ENCODE data around the gene SPACA9. TPM values are rescaled to one million over a fixed set of nuclear protein-coding genes. Genes with fewer than 3 reads are reported as not detected.

The SPACA9 gene
- total RNA-seq, 3 donors from 2014 or later (not counting 1 experiment from before 2014, with no cell fraction given), result 1.1 to 1.6 (median 1.4) TPM

DNA sequence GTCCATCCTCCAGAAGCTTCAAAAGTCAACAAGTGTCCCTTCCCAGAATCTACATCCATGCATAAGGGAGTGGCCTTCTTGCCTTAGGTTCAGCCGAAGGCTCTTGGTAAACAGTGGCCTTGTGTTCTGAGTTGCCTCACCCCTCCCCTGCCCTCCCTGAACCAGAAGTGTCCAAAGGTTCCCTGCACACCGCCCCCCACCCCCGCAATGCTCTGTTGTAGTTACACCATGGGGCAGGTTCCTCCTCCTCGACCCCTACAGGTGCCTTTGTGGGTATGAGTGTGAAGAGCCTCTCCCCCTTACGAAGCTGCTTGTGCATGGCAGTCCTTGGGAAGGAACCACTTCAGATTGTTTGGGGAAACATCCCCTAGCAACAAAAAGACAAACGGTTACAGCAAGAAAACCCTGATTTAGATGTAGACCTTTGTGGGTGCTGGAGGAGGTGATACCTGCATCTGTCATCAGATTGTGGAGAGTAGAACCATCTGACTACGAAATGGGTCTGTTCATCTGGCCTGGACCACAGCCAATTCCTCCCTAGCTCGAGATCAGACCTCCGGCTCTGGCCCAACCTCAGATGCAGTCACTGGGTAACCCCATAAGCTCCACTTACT, 7.1 kb downstream of the SPACA9 start:
- no peaks in the 10 kb centered on the region for H3K9me3 Mint-ChIP-seq

DNA sequence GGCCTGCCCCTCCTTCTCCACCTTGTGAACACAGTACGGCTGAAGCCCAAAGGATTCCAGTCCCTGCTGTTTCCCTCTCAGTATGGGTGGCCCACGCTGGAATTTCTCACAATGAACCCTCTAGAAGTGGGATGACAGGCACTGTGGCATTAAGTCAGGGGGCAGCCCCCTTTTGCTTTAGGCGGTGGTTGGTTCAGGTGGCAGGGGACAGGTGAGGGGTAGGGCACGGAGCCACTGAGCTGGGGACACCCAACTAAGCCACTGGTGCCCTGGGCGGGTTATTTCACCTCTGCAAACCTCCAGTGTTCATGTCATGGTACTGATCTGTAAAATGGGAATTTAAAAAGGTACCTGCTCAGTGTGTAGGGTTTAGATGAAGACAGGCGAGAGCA, 7.6 kb downstream of the SPACA9 start:
- ATAC-seq (no peak), DNase-seq (no peak)
- H3K9me3 ChIP-seq (ENCODE audit: control insufficient read depth, insufficient read depth, low read length), result no peaks in the 10 kb centered on the region
- no peak overlapping the region for H3K4me3 ChIP-seq (ENCODE audit: low read length)
- Mint-ChIP-seq H3K27me3 (ENCODE audit: low read depth in 2 of 2) (no peaks in the 10 kb centered on the region), H3K4me3 (no peak overlapping the region), H3K4me1 (peaks cover 0 to 11% of the 10 kb centered on the region in 2 donors), H3K27ac (no peak overlapping the region), H3K36me3 (no peaks in the 10 kb centered on the region), H3K9me3 (no peaks in the 10 kb centered on the region)
- H3K27me3 ChIP-seq (ENCODE audit: control insufficient read depth, insufficient read depth, low read length), result no peaks in the 10 kb centered on the region
- TF ChIP-seq, protein P1, sequence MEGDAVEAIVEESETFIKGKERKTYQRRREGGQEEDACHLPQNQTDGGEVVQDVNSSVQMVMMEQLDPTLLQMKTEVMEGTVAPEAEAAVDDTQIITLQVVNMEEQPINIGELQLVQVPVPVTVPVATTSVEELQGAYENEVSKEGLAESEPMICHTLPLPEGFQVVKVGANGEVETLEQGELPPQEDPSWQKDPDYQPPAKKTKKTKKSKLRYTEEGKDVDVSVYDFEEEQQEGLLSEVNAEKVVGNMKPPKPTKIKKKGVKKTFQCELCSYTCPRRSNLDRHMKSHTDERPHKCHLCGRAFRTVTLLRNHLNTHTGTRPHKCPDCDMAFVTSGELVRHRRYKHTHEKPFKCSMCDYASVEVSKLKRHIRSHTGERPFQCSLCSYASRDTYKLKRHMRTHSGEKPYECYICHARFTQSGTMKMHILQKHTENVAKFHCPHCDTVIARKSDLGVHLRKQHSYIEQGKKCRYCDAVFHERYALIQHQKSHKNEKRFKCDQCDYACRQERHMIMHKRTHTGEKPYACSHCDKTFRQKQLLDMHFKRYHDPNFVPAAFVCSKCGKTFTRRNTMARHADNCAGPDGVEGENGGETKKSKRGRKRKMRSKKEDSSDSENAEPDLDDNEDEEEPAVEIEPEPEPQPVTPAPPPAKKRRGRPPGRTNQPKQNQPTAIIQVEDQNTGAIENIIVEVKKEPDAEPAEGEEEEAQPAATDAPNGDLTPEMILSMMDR (IDR thresholded peaks at IDR 0.05), result no peak
- H3K27ac ChIP-seq (ENCODE audit: low read length), result no peak overlapping the region
- no peaks in the 10 kb centered on the region for H3K36me3 ChIP-seq (ENCODE audit: control insufficient read depth, insufficient read depth, low read length)
- WGBS (ENCODE audit: insufficient coverage), result 87% methylated on average over 6 of the region's 6 CpGs
- H3K4me1 ChIP-seq (ENCODE audit: control insufficient read depth, insufficient read depth, low read length), result peaks cover 50% of the 10 kb centered on the region
- intact Hi-C loops (cut with micrococcal nuclease), result no loop called here

More for the DNA sequence above, 7.1 kb downstream of the SPACA9 start:
- ATAC-seq, result peak in 2 of 3 donors; percentile 46 to 56
- Mint-ChIP-seq H3K4me3 (no peak overlapping the region), H3K36me3 (no peaks in the 10 kb centered on the region), H3K27me3 (ENCODE audit: low read depth in 2 of 2) (no peaks in the 10 kb centered on the region), H3K27ac (no peak overlapping the region), H3K4me1 (peaks cover 0 to 11% of the 10 kb centered on the region in 2 donors)
- Histone ChIP-seq H3K4me1 (ENCODE audit: control insufficient read depth, insufficient read depth, low read length) (peaks cover 52% of the 10 kb centered on the region), H3K4me3 (ENCODE audit: low read length) (no peak overlapping the region), H3K27ac (ENCODE audit: low read length) (peak overlapping the region; percentile 11), H3K36me3 (ENCODE audit: control insufficient read depth, insufficient read depth, low read length) (no peaks in the 10 kb centered on the region), H3K9me3 (ENCODE audit: control insufficient read depth, insufficient read depth, low read length) (no peaks in the 10 kb centered on the region), H3K27me3 (ENCODE audit: control insufficient read depth, insufficient read depth, low read length) (no peaks in the 10 kb centered on the region)
- TF ChIP-seq, protein P1 (IDR thresholded peaks at IDR 0.05), result no peak
- intact Hi-C loops (cut with micrococcal nuclease), result no loop called here
- WGBS (ENCODE audit: insufficient coverage), result 41% methylated on average over 5 of the region's 9 CpGs
- peak in 1 of 2 donors; percentile 14 for DNase-seq

DNA sequence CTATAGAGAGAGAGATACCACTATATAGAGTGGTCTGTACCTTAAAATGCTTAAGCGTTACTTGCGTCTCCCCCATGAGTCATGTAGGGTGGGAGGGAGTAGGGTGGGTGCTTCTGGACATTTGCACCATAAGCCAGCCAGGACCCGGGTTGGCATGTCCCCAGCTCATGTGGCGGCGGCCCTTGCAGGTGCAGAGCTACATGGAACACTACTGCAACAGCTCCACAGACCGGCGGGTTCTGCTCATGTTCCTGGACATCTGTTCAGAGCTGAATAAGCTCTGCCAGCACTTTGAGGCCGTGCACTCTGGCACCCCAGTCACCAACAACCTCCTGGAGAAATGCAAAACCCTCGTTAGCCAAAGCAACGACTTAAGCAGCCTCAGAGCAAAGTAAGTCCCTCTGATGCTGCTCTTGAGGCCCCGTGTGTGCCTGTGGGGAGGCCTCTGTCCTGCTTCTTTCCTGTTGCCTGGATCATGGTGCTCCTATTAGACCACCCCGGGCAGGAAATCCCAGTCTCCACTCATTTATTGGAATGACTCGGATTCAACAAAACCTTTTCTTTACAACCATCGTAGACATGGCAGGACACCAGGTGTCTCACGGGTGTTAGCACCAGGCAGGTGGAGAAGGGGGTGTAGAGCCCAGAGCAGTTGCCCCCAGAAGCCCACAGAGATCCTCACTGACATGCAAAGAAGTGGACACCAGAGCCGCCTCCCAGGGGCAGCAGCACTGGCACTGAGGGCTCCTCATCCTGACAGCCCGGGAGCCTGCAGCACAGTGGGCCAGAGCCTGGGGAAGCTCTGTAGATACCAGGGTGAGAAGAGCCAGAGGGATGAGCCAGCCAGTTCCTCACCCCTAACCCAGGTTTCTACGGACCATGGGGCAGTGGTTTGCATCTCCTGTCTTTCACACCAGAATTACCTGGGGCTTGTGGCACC, 8.8 kb downstream of the SPACA9 start:
- Mint-ChIP-seq H3K27me3 (ENCODE audit: low read depth in 2 of 2) (no peaks in the 10 kb centered on the region), H3K4me1 (peaks cover 0 to 4% of the 10 kb centered on the region in 2 donors), H3K9me3 (no peaks in the 10 kb centered on the region), H3K27ac (no peak overlapping the region), H3K4me3 (no peak overlapping the region), H3K36me3 (peaks cover under 1% of the 10 kb centered on the region)
- Histone ChIP-seq H3K4me3 (ENCODE audit: low read length) (no peak overlapping the region), H3K27me3 (ENCODE audit: control insufficient read depth, insufficient read depth, low read length) (no peaks in the 10 kb centered on the region), H3K4me1 (ENCODE audit: control insufficient read depth, insufficient read depth, low read length) (peaks cover 41% of the 10 kb centered on the region), H3K27ac (ENCODE audit: low read length) (no peak overlapping the region), H3K9me3 (ENCODE audit: control insufficient read depth, insufficient read depth, low read length) (no peaks in the 10 kb centered on the region), H3K36me3 (ENCODE audit: control insufficient read depth, insufficient read depth, low read length) (no peaks in the 10 kb centered on the region)
- TF ChIP-seq, protein P1 (IDR thresholded peaks at IDR 0.05), result no peak
- DNase-seq (no peak), ATAC-seq (peak in 1 of 3 donors; percentile 14)
- WGBS (ENCODE audit: insufficient coverage), result 87% methylated on average over 18 of the region's 18 CpGs
- intact Hi-C loops (cut with micrococcal nuclease), result no loop called here
